D721Med (cell line): ENCODE data around the gene CRYM.

Experiments
- DNase-seq: peaks from one replicate; pipeline ENCODE4 v3.0.0; 2011; ENCODE audit warnings: low spot score; ENCODE audit not compliant: insufficient read length
- FAIRE-seq: peaks from 2 replicates; lab custom pipeline; 2011; peaks lifted over from hg19 to GRCh38; lab: Jason Lieb, UNC
- CTCF ChIP-seq: IDR thresholded peaks from 2 replicates; pipeline ENCODE4 v1.5.1; 2012; ENCODE audit warnings: mild to moderate bottlenecking, control low read depth; ENCODE audit not compliant: insufficient read depth; ENCODE audit errors: missing control alignments

The CRYM gene

GRCh38 chr16:21264571-21265036 is 13.5 kb downstream of the CRYM start:
- TF ChIP-seq CTCF, result no peak
- FAIRE-seq (no peak), DNase-seq (no peak)

- TF ChIP-seq CTCF, result no peak
- FAIRE-seq (no peak), DNase-seq (no peak)
These were observed 14.2 kb downstream of the CRYM start for GRCh38 chr16:21263640-21264570.

GRCh38 chr16:21262779-21263639 is 15.1 kb downstream of the CRYM start:
- TF ChIP-seq CTCF, result no peak
- DNase-seq (no peak), FAIRE-seq (no peak)

- FAIRE-seq (no peak), DNase-seq (no peak)
- TF ChIP-seq CTCF, result no peak
These were observed 17.0 kb downstream of the CRYM start for GRCh38 chr16:21260870-21261791.

- FAIRE-seq (no peak), DNase-seq (no peak)
- TF ChIP-seq CTCF, result no peak
These were observed 20.8 kb downstream of the CRYM start for GRCh38 chr16:21257284-21257683.

- TF ChIP-seq CTCF, result no peak
- DNase-seq (no peak), FAIRE-seq (no peak)
These were observed 21.5 kb downstream of the CRYM start for GRCh38 chr16:21256636-21257035.
